Measurements from ENCODE around the gene AFG1L.

- TF ChIP-seq POLR2A (IDR thresholded peaks at IDR 0.05) (no peak), CTCF (IDR thresholded peaks at IDR 0.05) (no peak)
Measured at GRCh38 chr6:108438918-108439317, 144.1 kb downstream of the AFG1L start.

All from stomach (tissue), 4 donors.